Gastrocnemius medialis (tissue), 4 donors: ENCODE results near the gene ALKBH8.
"Not testable (repeated sequence)": the region's sequence is repeated elsewhere in the genome, so short reads cannot be mapped to it uniquely, and the experiment has no call there.

Experiments used
- POLR2A ChIP-seq, 2 donors: fragments of 450-650 bp; IDR thresholded peaks; one replicate each; pipeline ENCODE4 v1.6.1; 2017; ENCODE audit warnings: antibody characterized with exemption in 2 of 2, mild to moderate bottlenecking in 2 of 2, moderate library complexity in 2 of 2
- TF ChIP-seq, protein P1 (sequence below), 5 experiments: fragments of 450-650 bp in 3 of 5; fragments of 200-600 bp in 2 of 5; sonication (generic) in 2 of 5; IDR thresholded peaks in 4 of 5; conservative IDR thresholded peaks in 1 of 5; 1 replicate in 4 of 5; 2 replicates in 1 of 5; pipeline ENCODE4 v1.5.1; 2016 to 2019; ENCODE audit warnings: antibody characterized with exemption in 5 of 5, mild to moderate bottlenecking in 3 of 5, moderate library complexity in 3 of 5

DNA sequence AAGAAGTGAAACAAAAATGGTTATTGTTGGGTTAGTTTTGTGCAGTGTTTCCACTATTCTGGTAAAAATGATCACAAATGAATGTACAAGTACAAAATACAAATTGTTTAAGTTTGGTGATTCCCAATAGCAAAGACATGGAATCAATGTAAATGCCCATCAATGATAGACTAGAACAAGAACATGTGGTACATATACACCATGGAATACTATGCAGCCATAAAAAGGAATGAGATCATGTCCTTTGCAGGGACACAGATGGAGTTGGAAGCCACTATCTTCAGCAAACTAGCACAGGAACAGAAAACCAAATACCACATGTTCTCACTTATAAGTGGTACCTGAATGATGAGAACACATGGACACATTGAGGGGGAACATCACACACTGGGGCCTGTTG, 28.4 kb downstream of the ALKBH8 start:
- TF ChIP-seq, protein P1, sequence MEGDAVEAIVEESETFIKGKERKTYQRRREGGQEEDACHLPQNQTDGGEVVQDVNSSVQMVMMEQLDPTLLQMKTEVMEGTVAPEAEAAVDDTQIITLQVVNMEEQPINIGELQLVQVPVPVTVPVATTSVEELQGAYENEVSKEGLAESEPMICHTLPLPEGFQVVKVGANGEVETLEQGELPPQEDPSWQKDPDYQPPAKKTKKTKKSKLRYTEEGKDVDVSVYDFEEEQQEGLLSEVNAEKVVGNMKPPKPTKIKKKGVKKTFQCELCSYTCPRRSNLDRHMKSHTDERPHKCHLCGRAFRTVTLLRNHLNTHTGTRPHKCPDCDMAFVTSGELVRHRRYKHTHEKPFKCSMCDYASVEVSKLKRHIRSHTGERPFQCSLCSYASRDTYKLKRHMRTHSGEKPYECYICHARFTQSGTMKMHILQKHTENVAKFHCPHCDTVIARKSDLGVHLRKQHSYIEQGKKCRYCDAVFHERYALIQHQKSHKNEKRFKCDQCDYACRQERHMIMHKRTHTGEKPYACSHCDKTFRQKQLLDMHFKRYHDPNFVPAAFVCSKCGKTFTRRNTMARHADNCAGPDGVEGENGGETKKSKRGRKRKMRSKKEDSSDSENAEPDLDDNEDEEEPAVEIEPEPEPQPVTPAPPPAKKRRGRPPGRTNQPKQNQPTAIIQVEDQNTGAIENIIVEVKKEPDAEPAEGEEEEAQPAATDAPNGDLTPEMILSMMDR (IDR thresholded peaks at IDR 0.05 in 4 of 5, conservative IDR thresholded peaks at IDR 0.05 in 1 of 5) = not testable (repeated sequence)
- not testable (repeated sequence) for TF ChIP-seq POLR2A (IDR thresholded peaks at IDR 0.05)
